Vagina (tissue), 2 donors: ENCODE measurements around the gene HDAC11. TPM values are rescaled to one million over a fixed set of nuclear protein-coding genes. Genes with fewer than 3 reads are reported as not detected.
A peak's percentile ranks its signal among the peaks of the same experiment; 100 is the strongest.
"Not testable (repeated sequence)": the region's sequence is repeated elsewhere in the genome, so short reads cannot be mapped to it uniquely, and the experiment has no call there.

Experiments
- DNase-seq, 2 donors: peaks; one replicate each; pipeline ENCODE4 v3.0.0-alpha.2; 2017; ENCODE audit errors: extremely low spot score in 2 of 2
- H3K27ac ChIP-seq: fragments of 200-600 bp; sonication (generic); one replicate; pipeline ENCODE4 v1.5.1; 2019
- H3K27me3 ChIP-seq: fragments of 200-600 bp; sonication (generic); one replicate; pipeline ENCODE4 v1.5.1; 2019
- H3K36me3 ChIP-seq, 2 donors: fragments of 200-600 bp; sonication (generic); one replicate each; pipeline ENCODE4 v1.5.1; 2017 to 2019
- H3K4me1 ChIP-seq: fragments of 200-600 bp; sonication (generic); one replicate; pipeline ENCODE4 v1.5.1; 2019
- H3K4me3 ChIP-seq, 2 donors: fragments of 200-600 bp; sonication (generic); 1 replicate in 1 of 2; 2 replicates in 1 of 2; pipeline ENCODE4 v1.5.1; 2016 to 2019
- H3K9me3 ChIP-seq: fragments of 200-600 bp; sonication (generic); one replicate; pipeline ENCODE4 v1.5.1; 2019
- CTCF ChIP-seq, 3 experiments: fragments of 450-650 bp in 2 of 3; fragments of 200-600 bp in 1 of 3; sonication (generic) in 1 of 3; IDR thresholded peaks; one replicate each; pipeline ENCODE4 v1.5.1; 2017 to 2019; ENCODE audit warnings: antibody characterized with exemption in 3 of 3, mild to moderate bottlenecking in 2 of 3, moderate library complexity in 2 of 3
- POLR2A ChIP-seq, 2 donors: fragments of 450-650 bp; IDR thresholded peaks; one replicate each; pipeline ENCODE4 v1.6.1; 2017; ENCODE audit warnings: antibody characterized with exemption in 2 of 2, mild to moderate bottlenecking in 2 of 2, moderate library complexity in 2 of 2
- POLR2AphosphoS5 ChIP-seq, 2 donors: sonication (generic); formaldehyde crosslinking; IDR thresholded peaks; one replicate each; pipeline ENCODE4 v1.9.0; 2017; ENCODE audit warnings: antibody characterized with exemption in 2 of 2, mild to moderate bottlenecking in 2 of 2, low read depth in 1 of 2; ENCODE audit not compliant: insufficient read depth in 1 of 2
- intact Hi-C: fragments of 100-400 bp; cut with DNase I; formaldehyde crosslinking; loops from one replicate; pipeline ENCODE4 v1.15.1; 2023
- total RNA-seq: library from RNA; depleted of rRNA; stranded (reverse); fragments of >200 nt; gene quantifications from one replicate; pipeline ENCODE4 v1.2.3, GENCODE V29; 2016

Gene HDAC11
- total RNA-seq, 1 donor from 2014 or later: 12.0 TPM

GRCh38 chr3:13482106-13482690 lies 2.1 kb downstream of the HDAC11 start:
- H3K4me1 ChIP-seq: peaks cover 53% of the 10 kb centered on the region
- intact Hi-C loops: no loop called here
- H3K36me3 ChIP-seq: no peaks in the 10 kb centered on the region
- no peak overlapping the region for H3K4me3 ChIP-seq
- TF ChIP-seq CTCF (IDR thresholded peaks at IDR 0.05) (no peak), POLR2A (IDR thresholded peaks at IDR 0.05) (no peak), POLR2AphosphoS5 (IDR thresholded peaks at IDR 0.05; ENCODE audit: insufficient read depth in 1 of 2, low read depth in 1 of 2) (no peak)
- no peak for DNase-seq
- H3K9me3 ChIP-seq: no peaks in the 10 kb centered on the region
- peak overlapping the region; percentile 81 for H3K27ac ChIP-seq
- H3K27me3 ChIP-seq: no peaks in the 10 kb centered on the region

GRCh38 chr3:13483286-13483685 lies 3.2 kb downstream of the HDAC11 start:
- TF ChIP-seq POLR2AphosphoS5 (IDR thresholded peaks at IDR 0.05; ENCODE audit: insufficient read depth in 1 of 2, low read depth in 1 of 2) (no peak), POLR2A (IDR thresholded peaks at IDR 0.05) (no peak), CTCF (IDR thresholded peaks at IDR 0.05) (no peak)
- no peaks in the 10 kb centered on the region for H3K27me3 ChIP-seq
- H3K36me3 ChIP-seq: no peaks in the 10 kb centered on the region
- H3K9me3 ChIP-seq: no peaks in the 10 kb centered on the region
- intact Hi-C loops: no loop called here
- no peak for DNase-seq
- no peak overlapping the region for H3K27ac ChIP-seq
- H3K4me3 ChIP-seq: no peak overlapping the region
- peaks cover 53% of the 10 kb centered on the region for H3K4me1 ChIP-seq

- DNase-seq: no peak
- Histone ChIP-seq H3K9me3 (no peaks in the 10 kb centered on the region), H3K27me3 (no peaks in the 10 kb centered on the region), H3K4me3 (no peak overlapping the region), H3K27ac (peak overlapping the region; percentile 37), H3K4me1 (peaks cover 53% of the 10 kb centered on the region), H3K36me3 (peaks cover 0 to under 1% of the 10 kb centered on the region in 2 donors)
- TF ChIP-seq CTCF (IDR thresholded peaks at IDR 0.05) (no peak), POLR2A (IDR thresholded peaks at IDR 0.05) (no peak), POLR2AphosphoS5 (IDR thresholded peaks at IDR 0.05; ENCODE audit: insufficient read depth in 1 of 2, low read depth in 1 of 2) (no peak)
- intact Hi-C loops: no loop called here
These were observed 4.0 kb downstream of the HDAC11 start for GRCh38 chr3:13483988-13484695.

- H3K27ac ChIP-seq: peak overlapping the region; percentile 37
- DNase-seq: no peak
- H3K36me3 ChIP-seq: peaks cover 0 to 9% of the 10 kb centered on the region in 2 donors
- no peaks in the 10 kb centered on the region for H3K27me3 ChIP-seq
- no peaks in the 10 kb centered on the region for H3K9me3 ChIP-seq
- no peak overlapping the region for H3K4me3 ChIP-seq
- peaks cover 53% of the 10 kb centered on the region for H3K4me1 ChIP-seq
- intact Hi-C loops: no loop called here
- TF ChIP-seq POLR2AphosphoS5 (IDR thresholded peaks at IDR 0.05; ENCODE audit: insufficient read depth in 1 of 2, low read depth in 1 of 2): peak in 1 of 2 donors; percentile 33
- TF ChIP-seq CTCF (IDR thresholded peaks at IDR 0.05): no peak
These were observed 4.9 kb downstream of the HDAC11 start for GRCh38 chr3:13484851-13485590.

GRCh38 chr3:13485630-13486562 lies 5.8 kb downstream of the HDAC11 start:
- H3K4me3 ChIP-seq, intact Hi-C loops, DNase-seq, H3K9me3 ChIP-seq, H3K27me3 ChIP-seq: not testable (repeated sequence)
- Histone ChIP-seq H3K27ac (peak overlapping the region; percentile 37), H3K36me3 (peaks cover 0 to 13% of the 10 kb centered on the region in 2 donors), H3K4me1 (peaks cover 48% of the 10 kb centered on the region)
